ENCODE data around the gene TPBG.

DNA sequence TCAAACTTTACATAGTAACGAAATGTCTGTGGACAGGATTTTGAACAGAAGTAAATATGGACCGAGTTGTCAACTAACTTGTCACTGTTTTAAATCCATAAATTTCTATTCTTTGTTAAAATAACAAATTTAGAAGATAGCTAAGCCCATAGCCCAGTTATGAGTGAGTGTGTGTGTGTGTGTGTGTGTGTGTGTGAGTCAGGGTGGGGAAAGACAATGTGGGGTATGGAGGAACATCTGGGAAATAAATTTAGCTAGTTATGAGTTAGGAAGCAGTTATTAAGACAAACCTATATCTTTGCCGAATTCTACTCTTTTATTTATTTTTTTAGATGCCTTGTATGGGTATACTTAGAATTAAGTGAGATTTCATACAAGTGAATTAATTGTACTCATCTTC, 9.0 kb downstream of the TPBG start:
- TF ChIP-seq POLR2A (IDR thresholded peaks at IDR 0.05) (no peak), POLR2AphosphoS5 (IDR thresholded peaks at IDR 0.05) (no peak), EP300 (IDR thresholded peaks at IDR 0.05) (no peak)
- TF ChIP-seq, protein P1, sequence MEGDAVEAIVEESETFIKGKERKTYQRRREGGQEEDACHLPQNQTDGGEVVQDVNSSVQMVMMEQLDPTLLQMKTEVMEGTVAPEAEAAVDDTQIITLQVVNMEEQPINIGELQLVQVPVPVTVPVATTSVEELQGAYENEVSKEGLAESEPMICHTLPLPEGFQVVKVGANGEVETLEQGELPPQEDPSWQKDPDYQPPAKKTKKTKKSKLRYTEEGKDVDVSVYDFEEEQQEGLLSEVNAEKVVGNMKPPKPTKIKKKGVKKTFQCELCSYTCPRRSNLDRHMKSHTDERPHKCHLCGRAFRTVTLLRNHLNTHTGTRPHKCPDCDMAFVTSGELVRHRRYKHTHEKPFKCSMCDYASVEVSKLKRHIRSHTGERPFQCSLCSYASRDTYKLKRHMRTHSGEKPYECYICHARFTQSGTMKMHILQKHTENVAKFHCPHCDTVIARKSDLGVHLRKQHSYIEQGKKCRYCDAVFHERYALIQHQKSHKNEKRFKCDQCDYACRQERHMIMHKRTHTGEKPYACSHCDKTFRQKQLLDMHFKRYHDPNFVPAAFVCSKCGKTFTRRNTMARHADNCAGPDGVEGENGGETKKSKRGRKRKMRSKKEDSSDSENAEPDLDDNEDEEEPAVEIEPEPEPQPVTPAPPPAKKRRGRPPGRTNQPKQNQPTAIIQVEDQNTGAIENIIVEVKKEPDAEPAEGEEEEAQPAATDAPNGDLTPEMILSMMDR (IDR thresholded peaks at IDR 0.05), result no peak
